GM06990 (cell line): Measurements from ENCODE around the gene PRKCB.

Source experiments
- DNase-seq: peaks from one replicate; pipeline ENCODE4 v3.0.0-alpha.2; 2011; ENCODE audit not compliant: insufficient read length; ENCODE audit errors: extremely low read depth
- H3K27me3 ChIP-seq: replicated peaks from 2 replicates; pipeline ENCODE4 v1.6.0; 2011; ENCODE audit warnings: low read length; ENCODE audit not compliant: control insufficient read depth, insufficient read depth
- H3K36me3 ChIP-seq: 2 replicates; pipeline ENCODE4 v1.5.1; 2011; ENCODE audit warnings: low read length; ENCODE audit not compliant: control insufficient read depth, insufficient read depth
- H3K4me3 ChIP-seq: replicated peaks from 2 replicates; pipeline ENCODE4 v1.5.1; 2011; ENCODE audit warnings: low read depth, mild to moderate bottlenecking, control low read depth, low read length
- TF ChIP-seq, protein P1 (sequence below): IDR thresholded peaks from 2 replicates; pipeline ENCODE4 v1.5.1; 2011; ENCODE audit warnings: low read length, control low read depth, mild to moderate bottlenecking, inconsistent platforms; ENCODE audit not compliant: insufficient read depth, poor library complexity, severe bottlenecking

Gene PRKCB

GRCh38 chr16:24046442-24046841 is 210.7 kb downstream of the PRKCB start:
- Histone ChIP-seq H3K36me3 (peaks cover 31% of the 10 kb centered on the region), H3K4me3 (no peak overlapping the region), H3K27me3 (no peaks in the 10 kb centered on the region)
- no peak for DNase-seq
- TF ChIP-seq, protein P1, sequence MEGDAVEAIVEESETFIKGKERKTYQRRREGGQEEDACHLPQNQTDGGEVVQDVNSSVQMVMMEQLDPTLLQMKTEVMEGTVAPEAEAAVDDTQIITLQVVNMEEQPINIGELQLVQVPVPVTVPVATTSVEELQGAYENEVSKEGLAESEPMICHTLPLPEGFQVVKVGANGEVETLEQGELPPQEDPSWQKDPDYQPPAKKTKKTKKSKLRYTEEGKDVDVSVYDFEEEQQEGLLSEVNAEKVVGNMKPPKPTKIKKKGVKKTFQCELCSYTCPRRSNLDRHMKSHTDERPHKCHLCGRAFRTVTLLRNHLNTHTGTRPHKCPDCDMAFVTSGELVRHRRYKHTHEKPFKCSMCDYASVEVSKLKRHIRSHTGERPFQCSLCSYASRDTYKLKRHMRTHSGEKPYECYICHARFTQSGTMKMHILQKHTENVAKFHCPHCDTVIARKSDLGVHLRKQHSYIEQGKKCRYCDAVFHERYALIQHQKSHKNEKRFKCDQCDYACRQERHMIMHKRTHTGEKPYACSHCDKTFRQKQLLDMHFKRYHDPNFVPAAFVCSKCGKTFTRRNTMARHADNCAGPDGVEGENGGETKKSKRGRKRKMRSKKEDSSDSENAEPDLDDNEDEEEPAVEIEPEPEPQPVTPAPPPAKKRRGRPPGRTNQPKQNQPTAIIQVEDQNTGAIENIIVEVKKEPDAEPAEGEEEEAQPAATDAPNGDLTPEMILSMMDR, result no peak

DNA sequence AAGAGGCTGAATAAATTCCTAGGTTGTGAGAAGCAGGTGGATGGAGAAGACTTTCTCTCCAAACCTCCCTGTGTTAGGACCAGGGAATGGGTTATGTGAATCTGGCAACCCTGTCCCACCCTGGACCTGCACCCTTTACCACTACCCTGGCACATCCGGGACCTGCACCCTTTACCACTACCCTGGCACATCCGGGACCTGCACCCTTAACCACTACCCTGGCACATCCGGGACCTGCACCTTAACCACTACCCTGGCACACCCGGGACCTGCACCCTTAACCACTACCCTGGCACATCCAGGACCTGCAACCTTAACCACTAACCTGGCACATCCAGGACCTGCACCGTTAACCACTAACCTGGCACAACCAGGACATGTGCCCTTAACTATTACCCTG is 213.3 kb downstream of the PRKCB start:
- no peak for DNase-seq
- TF ChIP-seq, protein P1, result no peak
- Histone ChIP-seq H3K27me3 (no peaks in the 10 kb centered on the region), H3K4me3 (no peak overlapping the region), H3K36me3 (peaks cover 27% of the 10 kb centered on the region)

DNA sequence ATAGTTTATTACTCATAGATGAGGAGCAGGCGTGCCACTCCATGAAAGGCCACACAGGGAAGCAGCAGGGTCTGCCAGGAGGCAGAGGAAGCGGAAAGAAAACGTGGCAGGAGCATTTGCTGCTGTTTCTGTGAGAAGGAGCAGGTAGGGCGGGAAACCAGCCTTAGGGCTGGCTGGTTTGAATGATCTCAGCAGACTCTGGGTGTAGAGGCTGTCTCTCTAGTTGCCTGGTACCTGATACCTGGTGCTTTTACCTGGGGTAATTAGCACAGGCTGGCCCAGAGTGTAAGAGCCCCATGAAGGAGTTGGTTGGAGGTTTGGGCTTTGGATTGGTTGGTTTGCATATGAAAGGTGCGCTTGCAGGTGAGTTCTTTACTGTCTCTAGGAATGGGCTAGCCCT is 215.3 kb downstream of the PRKCB start:
- DNase-seq, result no peak
- H3K27me3 ChIP-seq, result no peaks in the 10 kb centered on the region
- TF ChIP-seq, protein P1, result no peak
- H3K36me3 ChIP-seq, result peaks cover 28% of the 10 kb centered on the region
- H3K4me3 ChIP-seq, result no peak overlapping the region

DNA sequence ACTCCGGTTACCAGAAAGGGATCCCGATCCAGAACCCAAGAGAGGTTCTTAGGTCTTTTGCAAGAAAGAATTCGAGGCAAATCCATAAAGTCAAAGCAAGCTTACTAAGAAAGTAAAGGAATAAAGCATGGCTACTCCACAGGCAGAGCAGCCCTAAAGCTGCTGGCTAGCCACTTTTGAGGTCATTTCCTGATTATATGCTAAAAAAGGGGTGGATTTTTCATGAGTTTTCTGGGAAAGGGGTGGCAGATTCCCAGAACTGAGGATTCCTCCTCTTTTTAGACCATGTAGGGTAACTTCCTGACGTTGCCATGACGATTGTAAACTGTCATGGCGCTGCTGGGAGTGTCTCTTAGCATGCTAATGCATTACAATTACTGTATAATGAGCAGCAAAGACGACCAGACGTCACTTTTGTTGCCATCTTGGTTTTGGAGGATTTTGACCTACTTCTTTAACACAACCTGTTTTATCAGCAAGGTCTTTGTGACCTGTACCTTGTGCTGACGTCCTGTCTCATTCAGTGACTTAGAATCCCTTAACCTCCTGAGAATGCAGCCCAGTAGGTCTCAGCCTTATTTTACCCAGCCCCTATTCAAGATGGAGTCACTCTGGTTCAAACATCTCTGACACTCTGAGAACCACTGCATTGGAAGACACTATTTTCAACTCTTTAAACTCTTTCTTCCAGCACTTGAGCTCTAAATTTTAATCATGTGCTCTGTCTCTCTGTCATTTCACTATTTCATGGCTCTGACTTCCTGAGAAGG is 216.7 kb downstream of the PRKCB start:
- no peak for DNase-seq
- Histone ChIP-seq H3K27me3 (no peaks in the 10 kb centered on the region), H3K4me3 (no peak overlapping the region), H3K36me3 (peaks cover 24% of the 10 kb centered on the region)
- TF ChIP-seq, protein P1, result no peak

DNA sequence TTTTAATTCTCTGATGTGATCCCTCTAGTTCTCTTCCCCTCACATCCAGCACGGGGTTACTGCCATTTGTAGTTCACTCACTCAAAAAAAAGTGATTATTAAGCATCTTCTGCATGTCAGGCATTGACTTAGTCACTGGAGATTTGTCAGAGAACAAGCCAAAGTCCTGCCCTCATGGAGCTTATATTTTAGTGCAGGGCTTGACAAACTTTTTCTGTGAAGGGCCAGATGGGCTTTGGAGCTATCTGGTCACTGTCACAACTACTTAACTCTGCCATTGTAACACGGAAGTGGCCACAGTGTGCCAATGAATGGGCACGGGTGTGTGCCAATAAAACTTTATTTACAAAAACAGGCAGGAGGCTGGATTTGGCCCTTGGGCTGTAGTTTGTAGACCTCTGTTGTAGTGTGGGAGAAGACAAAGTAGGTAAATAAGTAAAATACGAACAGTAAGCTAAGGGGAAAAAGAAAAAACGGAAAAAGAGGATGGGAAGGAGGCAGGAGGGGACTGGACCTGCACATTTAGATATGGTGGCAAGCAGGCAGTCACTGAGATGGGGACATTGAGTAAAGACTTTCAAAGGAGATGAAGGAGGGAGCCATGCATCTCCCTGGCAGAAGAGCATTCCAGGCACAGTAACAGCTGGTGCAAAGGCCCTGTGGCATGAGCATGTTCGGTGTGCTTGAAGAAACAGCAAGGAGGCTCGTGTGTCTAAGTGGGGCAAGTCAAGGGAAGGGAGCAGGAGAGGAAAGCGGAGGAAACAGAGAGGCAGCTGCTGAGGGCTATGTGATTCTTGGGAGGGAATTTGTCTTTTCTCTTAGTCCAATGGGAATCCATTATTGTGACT is 217.5 kb downstream of the PRKCB start:
- H3K36me3 ChIP-seq, result peaks cover 20% of the 10 kb centered on the region
- no peak overlapping the region for H3K4me3 ChIP-seq
- no peak for DNase-seq
- H3K27me3 ChIP-seq, result no peaks in the 10 kb centered on the region
- TF ChIP-seq, protein P1, result no peak
